GM12865 (cell line): ENCODE data around the gene ATP8A2.

Experiments
- DNase-seq: peaks from one replicate; pipeline ENCODE4 v3.0.0; 2010; ENCODE audit warnings: low read depth
- H3K4me3 ChIP-seq: 2 replicates; pipeline ENCODE4 v1.5.1; 2011; ENCODE audit warnings: mild to moderate bottlenecking, low read depth, low read length, control low read depth
- TF ChIP-seq, protein P1 (sequence below): IDR thresholded peaks from 2 replicates; pipeline ENCODE4 v1.5.1; 2011; ENCODE audit warnings: low read length, control low read depth, low read depth, inconsistent platforms; ENCODE audit not compliant: insufficient read depth; ENCODE audit errors: missing control alignments

ATP8A2 gene

DNA sequence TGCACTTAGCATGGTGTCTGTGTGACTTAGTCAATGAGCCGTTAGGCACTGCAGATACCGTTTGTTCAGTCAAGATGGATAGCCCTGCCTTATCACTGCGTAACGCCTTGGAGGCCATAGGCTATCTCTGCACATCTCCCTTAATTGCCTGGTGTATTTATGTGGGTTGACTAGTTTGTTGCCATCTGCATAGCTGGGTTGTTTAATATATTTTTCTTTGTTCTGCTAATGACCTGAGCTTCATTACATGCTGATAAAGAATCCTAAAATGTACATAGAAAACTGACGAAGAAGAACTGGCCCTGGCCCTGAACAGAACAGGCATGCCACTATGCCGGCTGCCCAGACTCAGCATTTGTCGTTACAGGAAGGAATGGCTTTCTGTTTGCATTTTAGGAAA lies 382.2 kb downstream of the ATP8A2 start:
- TF ChIP-seq, protein P1, sequence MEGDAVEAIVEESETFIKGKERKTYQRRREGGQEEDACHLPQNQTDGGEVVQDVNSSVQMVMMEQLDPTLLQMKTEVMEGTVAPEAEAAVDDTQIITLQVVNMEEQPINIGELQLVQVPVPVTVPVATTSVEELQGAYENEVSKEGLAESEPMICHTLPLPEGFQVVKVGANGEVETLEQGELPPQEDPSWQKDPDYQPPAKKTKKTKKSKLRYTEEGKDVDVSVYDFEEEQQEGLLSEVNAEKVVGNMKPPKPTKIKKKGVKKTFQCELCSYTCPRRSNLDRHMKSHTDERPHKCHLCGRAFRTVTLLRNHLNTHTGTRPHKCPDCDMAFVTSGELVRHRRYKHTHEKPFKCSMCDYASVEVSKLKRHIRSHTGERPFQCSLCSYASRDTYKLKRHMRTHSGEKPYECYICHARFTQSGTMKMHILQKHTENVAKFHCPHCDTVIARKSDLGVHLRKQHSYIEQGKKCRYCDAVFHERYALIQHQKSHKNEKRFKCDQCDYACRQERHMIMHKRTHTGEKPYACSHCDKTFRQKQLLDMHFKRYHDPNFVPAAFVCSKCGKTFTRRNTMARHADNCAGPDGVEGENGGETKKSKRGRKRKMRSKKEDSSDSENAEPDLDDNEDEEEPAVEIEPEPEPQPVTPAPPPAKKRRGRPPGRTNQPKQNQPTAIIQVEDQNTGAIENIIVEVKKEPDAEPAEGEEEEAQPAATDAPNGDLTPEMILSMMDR = no peak
- H3K4me3 ChIP-seq = no peak overlapping the region
- no peak for DNase-seq

DNA sequence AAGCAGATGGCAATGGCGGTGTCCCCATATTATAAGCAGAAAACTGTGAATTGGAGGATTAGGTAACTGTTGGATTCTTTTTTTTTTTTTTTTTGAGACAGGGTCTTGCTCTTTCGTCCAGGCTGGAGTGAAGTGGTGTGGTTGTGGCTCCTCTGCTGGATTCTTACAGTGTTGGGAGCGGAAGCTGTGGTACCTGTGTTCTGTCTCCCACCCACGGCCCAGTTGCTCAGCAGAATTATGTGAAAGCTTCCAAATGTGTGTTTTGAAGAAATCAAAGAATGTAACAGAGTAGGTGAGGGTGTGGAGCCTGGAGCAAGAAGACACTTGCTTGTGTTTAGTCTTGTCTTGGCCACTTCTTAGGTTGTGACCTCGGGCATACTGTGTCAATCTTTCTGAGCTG lies 384.5 kb downstream of the ATP8A2 start:
- TF ChIP-seq, protein P1 = no peak
- H3K4me3 ChIP-seq = no peak overlapping the region
- DNase-seq = no peak

DNA sequence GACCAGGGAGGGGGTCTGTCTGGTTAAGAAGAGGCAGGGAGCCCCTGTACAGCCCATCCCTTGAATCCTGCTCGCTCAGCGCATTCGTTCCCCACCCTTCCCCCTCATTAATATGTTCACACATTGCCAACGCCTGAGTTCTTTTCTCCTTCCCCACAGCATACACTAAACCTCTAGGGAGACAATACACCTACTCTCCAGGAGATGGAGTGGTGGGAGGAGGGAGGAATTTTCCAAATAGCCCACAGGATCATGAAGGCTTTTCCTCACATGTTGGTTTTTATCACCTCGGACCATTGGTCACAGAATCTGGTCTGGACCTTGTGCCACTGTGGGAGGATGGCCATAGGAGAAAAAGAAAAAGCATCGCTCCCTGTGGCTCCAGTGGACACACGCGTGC lies 385.1 kb downstream of the ATP8A2 start:
- TF ChIP-seq, protein P1 = no peak
- DNase-seq = no peak
- H3K4me3 ChIP-seq = no peak overlapping the region

DNA sequence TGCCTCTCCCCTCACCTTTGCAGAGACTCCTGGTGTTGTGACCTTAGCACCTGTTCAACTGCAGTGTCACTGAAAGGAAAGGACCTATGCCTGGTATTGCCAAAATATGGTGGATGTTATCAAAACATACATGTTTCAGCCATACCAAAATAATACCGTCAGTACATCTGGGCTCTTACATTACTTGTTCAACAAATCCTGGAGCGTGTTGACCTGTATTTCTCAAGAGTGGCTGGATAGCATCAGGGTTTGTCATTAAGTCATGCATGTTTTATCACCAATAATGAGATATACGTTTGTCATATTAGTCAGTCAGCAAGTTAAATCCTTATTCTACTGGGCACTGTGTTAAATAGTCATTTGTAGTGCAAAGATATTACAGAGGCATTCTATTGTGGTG lies 389.3 kb downstream of the ATP8A2 start:
- TF ChIP-seq, protein P1 = no peak
- no peak for DNase-seq
- H3K4me3 ChIP-seq = no peak overlapping the region

DNA sequence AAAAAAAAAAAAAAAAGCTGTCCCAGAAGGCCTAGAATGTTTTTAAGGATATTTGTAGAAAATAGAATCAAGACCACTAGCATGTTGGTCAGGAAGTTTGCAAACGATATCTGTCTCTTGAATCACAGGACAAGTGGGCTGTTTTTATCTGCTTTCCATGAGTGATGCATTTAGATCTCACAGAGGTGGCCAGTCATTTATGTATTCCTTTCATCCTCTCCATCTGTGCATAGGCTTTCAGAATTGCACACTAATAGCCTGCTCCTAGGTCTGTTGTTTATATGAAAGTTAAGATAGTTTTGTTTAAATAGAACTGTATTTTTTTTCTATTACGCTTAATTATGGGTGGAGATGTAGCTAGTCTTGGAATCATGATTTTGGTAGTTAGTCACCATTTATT lies 390.5 kb downstream of the ATP8A2 start:
- no peak overlapping the region for H3K4me3 ChIP-seq
- no peak for DNase-seq
- TF ChIP-seq, protein P1 = no peak

DNA sequence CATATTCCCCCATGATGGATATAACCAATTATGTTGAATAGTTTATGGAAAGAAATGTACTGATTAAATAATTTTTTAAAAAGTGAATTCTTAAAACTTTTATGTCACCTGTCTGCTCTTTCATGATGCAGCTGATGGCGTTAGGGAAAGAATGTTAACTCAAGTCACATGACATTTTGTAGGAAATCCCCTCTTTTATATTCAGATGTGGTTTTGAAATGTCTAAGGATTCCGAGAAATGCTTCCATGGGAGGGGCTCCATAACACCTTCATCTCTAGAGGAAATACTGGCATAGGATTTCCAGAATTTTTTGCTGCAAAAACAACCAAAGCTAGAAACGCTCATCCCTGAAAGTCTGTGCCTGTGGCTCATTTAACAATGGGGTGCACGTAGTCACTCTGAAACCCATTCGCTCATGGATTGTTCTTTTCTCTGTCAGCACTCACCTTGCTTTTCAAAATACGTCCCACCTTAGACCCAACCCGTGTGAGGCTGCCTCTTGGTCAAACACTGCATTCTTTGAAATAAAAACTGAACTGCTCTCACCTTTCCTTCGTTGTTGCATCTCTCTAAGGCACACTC lies 391.1 kb downstream of the ATP8A2 start:
- TF ChIP-seq, protein P1 = no peak
- no peak overlapping the region for H3K4me3 ChIP-seq
- no peak for DNase-seq

DNA sequence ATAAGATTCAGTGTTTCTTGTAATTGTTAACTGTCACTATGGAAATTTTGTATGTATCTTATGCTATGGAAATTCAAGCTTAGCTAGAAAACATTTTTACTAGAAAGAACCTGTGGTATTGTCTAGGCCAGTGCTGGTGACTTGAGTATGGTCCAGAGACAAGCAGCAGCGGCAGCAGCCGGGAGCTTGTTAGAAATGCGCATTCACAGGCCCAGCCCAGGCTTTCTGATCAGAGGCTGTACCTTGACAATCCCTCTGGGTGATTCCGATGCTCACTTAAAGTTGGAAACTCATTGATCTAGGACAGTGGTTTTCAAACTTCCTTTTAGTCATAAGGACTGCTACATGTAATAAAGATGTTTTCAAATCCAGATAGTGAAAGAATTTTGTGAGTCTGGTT lies 392.6 kb downstream of the ATP8A2 start:
- TF ChIP-seq, protein P1 = no peak
- H3K4me3 ChIP-seq = no peak overlapping the region
- no peak for DNase-seq
